GM08714 (cell line): Measurements from ENCODE around the gene FOXP3.
"Not testable (repeated sequence)": the region's sequence is repeated elsewhere in the genome, so short reads cannot be mapped to it uniquely, and the experiment has no call there.

ENCODE experiments used
- H3K4me3 ChIP-seq: fragments of 200-500 bp; sonication (Bioruptor generic); 2 replicates; pipeline ENCODE4 v1.5.1; 2014; ENCODE audit warnings: mild to moderate bottlenecking, low read length, inconsistent platforms
- ZNF274 ChIP-seq: IDR thresholded peaks from 2 replicates; pipeline ENCODE4 v1.6.1; 2012; ENCODE audit warnings: mild to moderate bottlenecking, low read depth, low read length

FOXP3 gene, protein sequence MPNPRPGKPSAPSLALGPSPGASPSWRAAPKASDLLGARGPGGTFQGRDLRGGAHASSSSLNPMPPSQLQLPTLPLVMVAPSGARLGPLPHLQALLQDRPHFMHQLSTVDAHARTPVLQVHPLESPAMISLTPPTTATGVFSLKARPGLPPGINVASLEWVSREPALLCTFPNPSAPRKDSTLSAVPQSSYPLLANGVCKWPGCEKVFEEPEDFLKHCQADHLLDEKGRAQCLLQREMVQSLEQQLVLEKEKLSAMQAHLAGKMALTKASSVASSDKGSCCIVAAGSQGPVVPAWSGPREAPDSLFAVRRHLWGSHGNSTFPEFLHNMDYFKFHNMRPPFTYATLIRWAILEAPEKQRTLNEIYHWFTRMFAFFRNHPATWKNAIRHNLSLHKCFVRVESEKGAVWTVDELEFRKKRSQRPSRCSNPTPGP

DNA sequence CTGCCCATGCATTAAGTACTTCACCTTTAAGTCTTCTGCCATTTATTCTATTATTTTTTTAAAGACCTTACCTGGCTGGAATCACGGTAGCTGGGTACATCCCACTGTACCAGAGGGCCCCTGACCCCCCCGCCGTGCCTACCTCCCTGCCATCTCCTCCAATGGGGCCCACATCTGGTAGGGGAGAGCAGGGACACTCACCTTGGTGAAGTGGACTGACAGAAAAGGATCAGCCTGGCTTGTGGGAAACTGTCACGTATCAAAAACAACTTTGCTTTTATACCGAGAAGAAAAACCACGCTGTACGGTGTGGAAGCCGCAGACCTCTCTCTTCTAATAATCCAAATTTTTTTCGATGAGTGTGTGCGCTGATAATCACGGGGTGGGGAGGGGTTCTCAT is at the start of gene FOXP3:
TSS of gene FOXP3 (minus strand) at position 251 of the 400 bp plus-strand sequence. CDS start 6,205 bp downstream, outside the sequence.
- no peak for TF ChIP-seq ZNF274
- H3K4me3 ChIP-seq: no peak within 1 kb of the TSS

DNA sequence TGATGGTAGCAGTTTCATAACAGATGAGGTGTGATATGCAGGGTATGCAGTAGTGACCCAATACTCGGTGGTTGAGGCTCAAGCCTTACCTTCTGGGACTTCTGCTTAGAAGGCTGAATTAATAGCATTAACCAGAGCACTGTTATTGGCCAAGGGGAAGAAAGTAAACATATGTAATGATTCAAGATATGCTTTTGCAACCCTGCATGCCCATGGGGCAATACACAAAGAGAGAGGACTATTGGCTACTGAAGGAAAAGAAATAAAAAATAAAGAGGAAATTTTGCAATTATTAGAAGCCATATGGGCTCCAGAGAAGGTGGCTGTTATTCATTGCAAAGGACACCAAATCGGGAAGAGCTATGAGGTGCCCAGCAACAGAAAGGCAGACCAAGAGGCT is 47.7 kb upstream of the FOXP3 start:
- TF ChIP-seq ZNF274: no peak
- no peak overlapping the region for H3K4me3 ChIP-seq

DNA sequence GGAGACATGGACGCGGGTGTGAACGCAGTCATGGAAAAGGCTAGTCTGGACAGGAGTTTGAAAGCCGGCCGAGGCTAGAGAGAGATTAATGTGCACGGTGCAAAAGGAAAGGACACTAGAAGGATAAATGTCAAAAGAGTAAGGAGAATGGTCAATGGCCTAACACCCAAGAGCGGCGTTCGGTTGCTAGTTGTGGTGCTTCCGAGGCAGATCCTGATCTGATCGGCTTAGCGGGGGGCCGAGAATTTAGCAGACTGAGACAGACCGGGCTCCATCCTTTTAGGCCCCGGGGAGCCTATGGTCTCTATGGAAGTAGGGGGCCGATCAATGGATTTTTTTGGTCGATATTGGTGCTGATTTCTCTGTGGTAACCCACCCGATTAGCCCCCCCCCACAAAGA is 45.9 kb upstream of the FOXP3 start:
- no peak overlapping the region for H3K4me3 ChIP-seq
- no peak for TF ChIP-seq ZNF274

DNA sequence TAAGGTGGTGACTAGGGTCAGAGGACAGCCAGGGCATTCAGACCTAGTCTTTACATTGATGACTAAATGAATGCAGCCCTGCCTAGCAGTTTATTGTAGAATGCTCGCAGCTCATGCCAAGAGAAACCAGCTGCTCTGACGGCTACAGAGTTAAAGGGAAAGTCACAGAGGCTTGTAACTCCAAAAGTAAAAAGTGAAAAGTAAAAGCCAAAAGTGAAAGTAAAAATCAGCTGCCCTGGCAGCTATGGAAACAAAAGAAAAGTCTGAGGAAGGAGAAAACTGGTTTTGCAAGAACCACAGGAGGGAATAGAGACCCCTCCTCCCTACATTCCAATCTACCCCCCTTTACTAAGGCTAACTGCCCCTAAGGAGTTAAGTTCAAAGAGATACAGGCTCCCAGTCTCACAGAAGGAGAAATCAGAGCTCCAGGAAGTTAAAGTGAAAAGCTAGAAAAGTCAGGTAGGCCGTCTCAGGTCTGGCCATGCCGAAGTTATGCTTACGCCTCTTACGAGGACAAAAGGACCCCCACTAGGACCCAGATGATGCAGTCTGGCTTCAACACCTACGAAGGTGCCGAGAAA is 45.0 kb upstream of the FOXP3 start:
- H3K4me3 ChIP-seq: no peak overlapping the region; the same call in 1 of the 2 replicates
- no peak for TF ChIP-seq ZNF274

DNA sequence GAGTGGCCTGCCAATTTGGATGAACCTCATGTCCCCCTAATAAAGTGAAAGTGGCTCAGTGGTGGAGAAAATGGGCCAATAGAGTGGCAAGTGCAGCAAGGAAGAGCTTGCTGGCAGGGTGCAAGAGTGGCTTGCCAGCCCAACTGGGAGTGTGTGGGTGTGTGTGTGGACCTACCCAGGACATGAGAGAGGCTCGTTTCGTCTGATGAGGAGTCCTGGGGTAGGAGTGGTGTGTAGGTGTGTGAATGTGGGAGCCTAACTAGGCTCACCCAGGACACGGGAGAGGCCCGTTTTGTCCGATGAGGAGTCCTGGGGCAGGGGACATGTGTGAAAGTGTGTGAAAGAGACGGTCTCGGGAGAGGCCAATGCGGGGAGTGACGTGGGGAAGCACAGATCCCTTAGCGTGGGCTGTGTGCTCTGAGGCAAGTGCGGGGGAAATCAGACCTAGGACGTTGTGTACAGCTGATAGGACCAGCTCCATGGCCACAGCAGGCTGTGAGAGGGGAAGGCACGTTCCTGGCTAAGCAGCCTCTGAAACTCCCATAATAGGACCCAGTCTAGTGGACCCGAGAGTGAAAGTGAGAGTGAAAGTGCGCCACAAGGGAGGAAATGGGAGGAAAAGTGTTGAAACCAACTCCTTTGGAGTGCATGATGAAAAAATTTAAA is 44.2 kb upstream of the FOXP3 start:
- H3K4me3 ChIP-seq: no peak overlapping the region; the same call in 1 of the 2 replicates
- no peak for TF ChIP-seq ZNF274

DNA sequence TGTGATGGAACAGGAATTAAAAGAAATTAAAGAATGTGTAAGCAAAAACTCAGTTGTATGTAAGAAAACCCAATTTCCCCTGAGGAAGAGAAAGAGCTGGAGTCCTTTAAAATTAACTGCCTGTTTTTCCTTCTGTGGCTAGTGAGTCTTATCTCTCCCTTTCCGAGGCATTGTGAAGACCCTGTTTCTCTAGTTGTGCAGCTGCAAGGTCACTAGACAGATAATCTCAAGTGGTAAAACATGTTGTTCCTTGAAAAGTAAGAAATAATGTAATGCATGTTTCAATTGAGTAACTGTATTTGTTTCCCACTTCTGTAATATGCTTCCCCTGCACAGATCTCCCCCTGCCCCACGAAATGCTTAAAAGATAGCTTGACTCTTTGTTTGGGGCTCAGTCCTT is 43.3 kb upstream of the FOXP3 start:
- H3K4me3 ChIP-seq: not testable (repeated sequence)

DNA sequence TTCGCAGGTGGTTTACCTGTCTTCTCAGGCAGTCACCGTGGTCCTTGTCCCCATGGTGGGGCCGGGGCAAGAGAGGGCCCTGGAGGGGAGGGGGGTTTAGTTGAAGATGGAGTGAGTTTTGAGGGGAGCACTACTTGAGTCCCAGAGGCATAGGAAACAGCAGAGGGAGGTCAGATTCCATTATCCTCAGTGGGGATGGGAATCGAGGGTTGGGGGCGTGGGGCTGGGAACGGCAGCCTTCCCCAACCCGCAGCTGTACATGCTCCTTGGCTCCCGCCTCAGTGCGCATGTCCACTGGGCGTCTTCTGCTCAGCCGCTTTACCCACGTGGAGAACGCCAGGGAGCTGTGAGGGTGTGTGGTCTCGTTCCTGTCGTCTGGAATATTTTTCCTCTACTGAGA is 38.8 kb upstream of the FOXP3 start, which contains the start of gene GAGE10:
TSS of gene GAGE10 (plus strand) at position 301 of the 400 bp plus-strand sequence. CDS start 1,214 bp downstream, outside the sequence.
- TF ChIP-seq ZNF274: no peak
- H3K4me3 ChIP-seq: no peak within 1 kb of the TSS

DNA sequence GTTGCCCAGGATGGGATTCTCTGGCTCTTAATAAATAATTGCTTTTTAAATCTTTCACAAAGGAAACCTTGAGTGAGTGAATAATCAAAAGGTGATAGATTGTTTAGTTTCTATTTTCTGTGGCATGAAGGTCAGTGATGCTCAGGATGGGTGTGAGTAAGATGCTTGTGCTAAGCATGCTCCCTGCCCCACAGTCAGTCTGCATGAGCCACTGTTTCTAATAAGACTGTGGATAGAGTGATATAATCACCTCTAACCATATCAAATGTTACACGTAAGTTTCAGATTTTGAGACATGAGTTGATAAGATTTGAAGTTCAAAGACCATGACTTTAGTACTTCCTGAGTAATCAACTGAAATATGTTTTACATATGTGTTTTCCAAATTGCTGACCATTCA is 36.2 kb upstream of the FOXP3 start:
- no peak overlapping the region for H3K4me3 ChIP-seq
- no peak for TF ChIP-seq ZNF274

DNA sequence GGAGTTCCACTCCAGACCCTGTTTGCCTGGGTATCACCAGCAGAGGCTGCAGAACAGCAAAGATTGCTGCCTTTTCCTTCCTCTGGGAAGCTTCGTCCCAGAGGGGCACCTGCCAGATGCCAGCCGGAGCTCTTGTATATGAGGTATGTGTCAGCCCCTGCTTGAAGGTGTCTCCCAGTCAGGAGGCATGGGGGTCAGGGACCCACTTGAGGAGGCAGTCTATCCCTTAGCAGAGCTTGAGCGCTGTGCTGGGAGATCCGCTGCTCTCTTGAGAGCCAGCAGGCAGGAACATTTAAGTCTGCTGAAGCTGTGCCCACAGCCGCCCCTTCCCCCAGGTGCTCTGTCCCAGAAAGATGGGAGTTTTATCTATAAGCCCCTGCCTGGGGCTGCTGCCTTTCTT is 34.8 kb upstream of the FOXP3 start:
- not testable (repeated sequence) for H3K4me3 ChIP-seq

DNA sequence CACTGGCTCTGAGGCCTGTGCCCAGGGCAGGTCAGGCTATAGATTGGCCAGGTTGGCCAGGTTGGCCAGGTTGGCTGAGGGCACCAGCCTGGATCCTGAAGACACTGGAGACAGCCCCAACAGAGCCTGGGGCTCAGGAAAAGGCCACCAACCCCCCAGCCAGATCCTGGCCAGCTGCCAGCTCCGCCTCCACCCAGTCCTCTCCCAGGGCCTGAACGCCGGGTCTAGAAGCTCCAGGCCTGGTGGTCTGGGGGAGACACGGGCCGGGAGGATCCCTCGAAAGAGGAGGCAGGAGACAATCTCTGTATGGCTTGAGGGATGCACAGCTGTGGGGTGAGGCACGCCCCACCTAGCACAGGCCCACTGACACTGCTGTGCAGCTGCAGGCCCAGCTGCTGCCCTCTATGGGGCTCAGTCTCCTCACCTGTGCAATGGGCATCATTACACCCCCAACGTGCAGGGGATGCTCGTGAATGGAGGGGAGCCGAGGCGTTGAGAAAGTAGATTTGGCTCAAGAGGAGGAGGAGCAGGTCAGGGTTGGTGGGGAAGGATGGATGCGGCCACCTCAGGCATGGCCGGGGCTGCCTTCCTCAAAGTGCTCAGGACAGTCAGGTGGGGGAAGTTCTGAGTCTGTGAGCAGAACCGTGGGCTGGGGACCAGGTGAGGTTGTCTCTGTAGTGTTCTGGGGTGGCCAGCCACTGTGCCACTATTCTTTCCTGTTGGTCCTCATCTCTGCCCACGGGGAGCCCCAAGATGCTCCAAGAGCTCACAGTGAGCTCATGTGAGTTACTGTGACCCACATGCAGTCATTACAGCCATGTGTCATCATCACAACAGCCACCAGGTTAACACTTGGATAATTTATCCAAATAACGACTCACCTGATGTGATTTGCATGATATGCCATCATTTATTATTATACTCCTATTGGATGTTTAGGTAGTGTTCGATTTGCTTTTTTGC is 28.2 kb upstream of the FOXP3 start:
- TF ChIP-seq ZNF274: no peak
- no peak overlapping the region for H3K4me3 ChIP-seq

DNA sequence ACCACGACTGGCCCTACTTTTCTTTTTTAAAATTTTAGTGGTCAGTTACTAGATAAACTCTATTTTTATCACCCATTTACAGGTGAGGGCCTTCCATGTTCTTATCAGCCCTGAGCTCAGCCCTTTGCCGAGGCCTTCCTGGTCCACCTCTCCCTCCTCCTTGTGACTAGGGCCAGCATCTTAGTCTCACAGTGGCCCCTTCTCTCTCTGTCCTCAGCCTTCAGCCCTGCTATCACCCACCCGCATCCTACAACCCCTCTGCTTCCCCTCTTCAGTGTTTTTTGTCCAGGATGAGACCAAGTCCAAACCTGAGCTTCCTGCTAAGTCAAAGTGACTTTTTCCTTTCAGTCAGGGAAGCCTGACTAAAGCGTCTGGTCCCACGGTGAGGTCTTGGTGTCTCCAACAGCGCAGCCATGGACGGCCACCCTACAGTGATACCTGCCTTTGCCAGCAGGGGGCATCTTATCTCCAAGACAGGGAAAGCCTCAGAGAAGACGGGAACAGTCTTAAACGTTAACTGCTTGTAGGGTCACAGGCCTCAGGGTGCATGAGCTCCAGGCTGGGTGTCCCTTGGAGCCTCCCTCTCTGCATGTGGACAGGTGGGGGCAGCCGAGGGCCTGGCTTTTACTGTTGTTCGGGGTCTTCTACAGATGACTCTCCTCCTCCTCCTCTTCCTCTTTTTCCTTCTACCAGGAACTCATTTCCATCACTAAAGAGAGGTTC is 27.3 kb upstream of the FOXP3 start:
- TF ChIP-seq ZNF274: no peak
- H3K4me3 ChIP-seq: no peak overlapping the region

DNA sequence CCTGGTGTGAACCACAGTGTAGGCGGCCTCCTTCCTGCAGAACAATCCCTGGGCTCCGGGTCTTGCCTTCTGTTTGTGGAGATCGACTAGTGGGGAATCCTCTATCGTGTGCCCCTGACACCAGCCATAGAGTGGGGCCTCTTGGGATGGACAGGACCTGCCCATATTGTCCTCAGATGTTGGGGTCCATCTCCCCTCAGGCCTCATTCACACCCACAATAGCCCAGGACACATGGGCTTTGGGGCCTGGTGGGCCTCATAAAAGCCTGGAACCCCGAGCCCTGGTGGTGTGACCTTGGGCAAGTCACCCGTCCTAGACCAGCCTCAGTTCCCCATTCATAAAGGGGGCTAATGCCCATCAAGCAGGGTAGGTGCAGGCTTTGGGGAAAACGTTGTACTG is 25.7 kb upstream of the FOXP3 start:
- H3K4me3 ChIP-seq: no peak overlapping the region

DNA sequence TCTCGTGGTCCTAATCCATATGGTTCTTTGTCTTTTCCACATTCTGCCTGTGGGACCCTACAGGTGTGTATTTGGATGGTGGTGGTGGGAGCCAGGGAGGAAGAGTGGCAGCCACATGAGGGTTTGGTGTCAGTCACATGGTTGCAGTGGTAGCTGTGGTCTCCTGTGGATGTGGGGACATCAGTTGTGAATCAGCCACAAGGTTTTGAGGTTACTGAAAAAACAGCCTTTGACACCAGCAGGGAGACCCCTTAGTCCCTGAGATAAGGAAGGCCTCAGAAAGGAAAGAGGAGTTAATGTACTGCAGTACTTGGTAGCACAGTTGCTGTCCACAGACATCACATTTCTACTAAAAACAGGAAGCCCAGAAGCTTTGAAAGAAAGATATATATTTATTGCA is 23.2 kb upstream of the FOXP3 start:
- TF ChIP-seq ZNF274: no peak
- no peak overlapping the region for H3K4me3 ChIP-seq

More for the DNA sequence above, 25.7 kb upstream of the FOXP3 start:
- TF ChIP-seq ZNF274: no peak

DNA sequence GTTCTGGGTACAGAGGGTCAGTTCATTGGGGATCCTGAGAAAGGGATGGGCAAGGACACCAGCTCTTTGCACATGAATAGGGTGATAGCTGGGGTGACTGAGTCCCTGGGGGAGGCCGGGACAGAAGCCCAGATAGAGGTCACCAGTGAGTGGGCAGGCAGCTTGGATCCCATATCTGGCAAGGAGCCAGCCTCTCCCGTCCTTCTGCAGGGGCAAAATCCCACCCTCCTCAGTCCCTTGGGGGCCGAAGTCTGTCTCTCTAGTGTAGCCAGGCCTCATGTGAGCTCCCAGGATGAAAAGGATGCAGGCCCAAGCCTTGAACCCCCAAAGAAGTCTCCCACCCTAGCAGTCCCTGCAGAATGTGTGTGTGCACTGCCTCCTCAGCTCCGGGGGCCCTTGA is 22.1 kb upstream of the FOXP3 start:
- no peak for TF ChIP-seq ZNF274
- H3K4me3 ChIP-seq: no peak overlapping the region
